Measurements from ENCODE around the gene DAPK2. TPM values are rescaled to one million over a fixed set of nuclear protein-coding genes. Genes with fewer than 3 reads are reported as not detected.
A peak's percentile ranks its signal among the peaks of the same experiment; 100 is the strongest.

Gene DAPK2
- total RNA-seq, 2 experiments from 2014 or later: 0.29 to 0.60 TPM

DNA sequence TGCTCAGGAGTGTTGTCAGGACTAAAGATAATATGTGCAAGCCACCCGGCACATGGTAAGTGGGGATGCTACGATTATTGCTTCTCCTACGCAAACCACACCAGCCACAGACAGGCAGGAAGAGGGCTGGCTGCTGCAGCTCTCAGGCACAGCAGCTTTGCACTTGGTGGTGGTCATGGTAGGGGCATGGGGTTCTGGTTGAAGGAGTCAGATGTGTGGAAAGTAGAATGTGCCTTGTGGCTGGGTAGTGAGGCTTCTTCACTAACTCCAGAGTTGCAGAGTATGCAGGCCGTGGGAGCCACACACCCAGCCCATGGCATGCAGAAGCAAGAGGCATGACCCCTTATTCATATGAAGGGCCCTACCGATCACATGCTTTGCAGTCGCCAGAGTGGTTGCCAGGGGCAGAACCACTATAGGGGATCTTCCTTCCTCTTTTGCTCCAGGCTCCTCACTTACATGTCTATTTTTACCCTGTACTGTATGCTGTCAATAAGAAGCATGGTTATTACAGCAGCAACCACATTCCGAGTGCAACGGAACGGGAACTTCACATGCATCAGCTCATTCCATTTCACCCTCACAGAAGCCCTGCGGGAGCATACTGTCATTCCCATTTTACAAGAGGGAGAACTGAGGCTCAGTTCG lies 153.4 kb downstream of the DAPK2 start:
- no peaks in the 10 kb centered on the region for H3K9me3 Mint-ChIP-seq
- peak overlapping the region; percentile 11 for H3K27ac Mint-ChIP-seq

DNA sequence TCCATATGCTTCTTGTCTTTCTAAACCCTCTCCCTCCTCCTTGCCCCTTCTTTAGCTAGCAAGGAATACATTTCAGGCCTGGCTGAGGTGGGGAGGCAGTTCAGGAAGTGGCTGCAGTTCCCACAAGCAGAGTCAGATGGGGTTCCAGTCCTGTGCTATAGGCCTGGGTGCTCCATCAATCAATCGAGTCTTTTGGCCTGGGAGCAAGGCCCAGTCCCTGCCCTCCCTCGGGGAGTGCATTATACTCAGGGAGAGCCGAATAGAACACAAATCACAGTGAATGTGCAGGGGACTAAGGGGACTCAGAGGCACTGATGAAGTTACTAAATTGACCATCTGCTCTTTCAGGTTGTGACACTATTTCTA lies 154.5 kb downstream of the DAPK2 start:
- H3K4me1 Mint-ChIP-seq: peaks cover 60% of the 10 kb centered on the region
- no peak overlapping the region for H3K27ac Mint-ChIP-seq
- no peak for DNase-seq
- no peak overlapping the region for H3K4me3 Mint-ChIP-seq
- no peaks in the 10 kb centered on the region for H3K9me3 Mint-ChIP-seq
- H3K27me3 Mint-ChIP-seq: no peaks in the 10 kb centered on the region
- no peaks in the 10 kb centered on the region for H3K36me3 Mint-ChIP-seq

More for the DNA sequence above, 153.4 kb downstream of the DAPK2 start:
- no peaks in the 10 kb centered on the region for H3K36me3 Mint-ChIP-seq
- peak overlapping the region; percentile 5 for H3K4me3 Mint-ChIP-seq
- peak; percentile 82 for DNase-seq
- H3K4me1 Mint-ChIP-seq: peaks cover 71% of the 10 kb centered on the region
- no peaks in the 10 kb centered on the region for H3K27me3 Mint-ChIP-seq

DNA sequence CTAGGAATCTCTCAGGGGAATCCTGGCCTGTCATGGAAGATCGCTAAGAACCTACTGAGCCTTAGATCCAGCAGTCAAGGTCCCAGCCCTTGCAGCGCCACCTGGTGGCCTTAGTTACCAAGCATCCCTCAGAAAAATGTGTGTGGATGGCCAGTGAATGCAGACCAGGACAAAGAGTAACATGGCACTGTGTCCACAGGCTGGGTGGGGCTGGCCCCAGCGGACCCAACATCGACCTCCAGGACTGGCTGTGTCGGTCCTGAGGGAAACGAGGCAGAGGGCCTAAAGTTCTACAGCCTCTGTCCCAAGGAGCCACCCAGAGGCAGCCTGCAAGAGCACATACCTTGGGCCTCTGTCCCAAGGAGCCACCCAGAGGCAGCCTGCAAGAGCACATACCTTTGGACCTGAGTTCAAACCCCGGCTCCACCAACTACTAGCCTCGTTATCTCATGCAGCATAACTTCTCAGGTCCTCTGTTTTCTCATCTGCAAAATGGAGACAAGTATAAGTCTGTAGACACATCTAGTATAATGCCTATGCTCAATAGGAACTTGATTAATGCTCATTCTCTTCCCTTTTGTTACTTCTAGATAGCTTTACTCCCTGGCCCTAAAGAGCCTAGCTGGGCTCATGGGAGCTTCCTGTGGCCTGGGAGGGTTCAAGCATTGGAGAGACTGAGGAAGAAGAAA lies 155.1 kb downstream of the DAPK2 start:
- no peaks in the 10 kb centered on the region for H3K9me3 Mint-ChIP-seq
- no peaks in the 10 kb centered on the region for H3K36me3 Mint-ChIP-seq
- no peak overlapping the region for H3K4me3 Mint-ChIP-seq
- H3K27me3 Mint-ChIP-seq: no peaks in the 10 kb centered on the region
- no peak overlapping the region for H3K27ac Mint-ChIP-seq
- H3K4me1 Mint-ChIP-seq: peaks cover 55% of the 10 kb centered on the region
- peak; percentile 69 for DNase-seq

DNA sequence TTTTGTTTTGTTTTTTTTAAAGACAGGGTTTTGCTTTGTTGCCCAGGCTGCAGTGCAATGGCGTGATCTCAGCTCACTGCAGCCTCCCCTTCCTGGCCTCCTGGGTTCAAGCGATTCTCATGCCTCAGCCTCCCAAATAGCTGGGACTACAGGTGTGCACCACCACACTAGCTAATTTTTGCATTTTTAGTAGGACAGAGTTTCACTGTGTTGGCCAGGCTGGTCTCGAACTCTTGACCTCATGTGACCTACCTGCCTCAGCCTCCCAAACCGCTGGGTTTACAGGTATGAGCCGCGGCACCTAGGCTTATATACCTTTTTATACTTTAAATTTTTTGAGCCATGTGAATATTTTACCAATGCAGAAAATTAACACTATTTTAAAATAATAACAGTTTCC lies 155.7 kb downstream of the DAPK2 start:
- Mint-ChIP-seq H3K4me3 (no peak overlapping the region), H3K9me3 (no peaks in the 10 kb centered on the region), H3K27me3 (no peaks in the 10 kb centered on the region), H3K27ac (no peak overlapping the region), H3K36me3 (no peaks in the 10 kb centered on the region), H3K4me1 (peaks cover 49% of the 10 kb centered on the region)
- DNase-seq: no peak

DNA sequence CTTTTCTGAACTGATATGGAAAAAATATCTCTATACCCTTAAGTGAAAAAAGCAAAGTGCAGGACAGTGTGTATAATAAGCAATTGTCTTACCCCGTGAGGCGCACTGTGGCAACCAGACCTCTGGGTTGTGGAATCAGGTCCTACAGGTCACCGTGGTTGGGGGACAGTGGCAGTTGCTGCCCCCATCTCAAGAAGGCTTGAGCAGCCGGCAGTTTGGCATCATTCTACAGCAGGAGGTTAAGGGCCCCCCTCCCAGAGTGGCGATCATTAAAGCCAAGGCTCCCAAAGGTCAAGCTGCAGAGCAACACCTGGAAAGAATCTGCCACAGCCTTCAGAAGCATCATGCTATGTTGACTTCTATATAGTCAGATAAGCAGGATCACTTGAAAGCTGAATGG lies 156.5 kb downstream of the DAPK2 start:
- no peak overlapping the region for H3K27ac Mint-ChIP-seq
- H3K4me1 Mint-ChIP-seq: peaks cover 42% of the 10 kb centered on the region
- no peak for DNase-seq
- H3K27me3 Mint-ChIP-seq: no peaks in the 10 kb centered on the region
- no peak overlapping the region for H3K4me3 Mint-ChIP-seq
- H3K9me3 Mint-ChIP-seq: no peaks in the 10 kb centered on the region
- no peaks in the 10 kb centered on the region for H3K36me3 Mint-ChIP-seq

DNA sequence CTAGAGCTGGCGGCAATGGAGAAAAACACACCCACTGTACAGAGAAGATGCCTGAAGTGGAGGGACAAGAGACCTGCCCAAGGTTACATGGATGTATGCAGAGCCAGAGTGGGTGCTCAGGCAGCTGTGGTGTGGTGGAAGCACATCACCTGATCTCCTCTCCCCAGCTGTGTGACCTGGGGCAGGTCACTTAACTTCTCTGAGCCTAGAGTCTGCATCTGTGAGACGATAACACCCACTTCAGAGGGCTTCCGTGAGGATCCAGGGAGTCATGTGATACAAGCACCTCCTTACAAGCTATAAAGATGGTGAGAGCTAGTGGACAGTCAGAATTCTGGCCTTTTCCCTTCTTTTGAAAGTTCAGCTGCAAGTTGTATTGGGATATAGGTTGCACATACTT lies 157.5 kb downstream of the DAPK2 start:
- no peak overlapping the region for H3K4me3 Mint-ChIP-seq
- DNase-seq: no peak
- no peak overlapping the region for H3K27ac Mint-ChIP-seq
- H3K27me3 Mint-ChIP-seq: no peaks in the 10 kb centered on the region
- no peaks in the 10 kb centered on the region for H3K9me3 Mint-ChIP-seq
- no peaks in the 10 kb centered on the region for H3K36me3 Mint-ChIP-seq
- peaks cover 39% of the 10 kb centered on the region for H3K4me1 Mint-ChIP-seq

DNA sequence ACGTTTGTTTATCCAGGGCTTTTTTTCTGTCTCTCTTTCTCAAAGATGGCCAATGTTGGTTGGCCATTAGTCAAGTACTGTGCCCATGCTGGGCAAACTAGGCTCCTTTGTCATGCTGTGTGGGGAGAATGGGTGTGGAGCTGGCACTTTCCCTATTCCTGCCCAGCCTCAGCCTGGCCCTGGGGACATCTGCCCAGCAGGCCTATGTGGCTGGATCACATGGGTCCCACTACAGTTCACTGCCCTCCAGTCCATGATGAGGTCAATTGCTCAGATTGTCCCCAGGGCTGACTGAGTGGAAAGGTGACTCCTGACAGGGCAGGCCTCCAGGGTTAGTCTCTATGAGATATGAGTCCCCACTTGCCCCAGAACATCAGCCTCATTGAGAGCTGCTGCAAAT lies 158.1 kb downstream of the DAPK2 start:
- no peak overlapping the region for H3K4me3 Mint-ChIP-seq
- no peaks in the 10 kb centered on the region for H3K27me3 Mint-ChIP-seq
- no peak for DNase-seq
- no peaks in the 10 kb centered on the region for H3K9me3 Mint-ChIP-seq
- H3K27ac Mint-ChIP-seq: no peak overlapping the region
- no peaks in the 10 kb centered on the region for H3K36me3 Mint-ChIP-seq
- H3K4me1 Mint-ChIP-seq: peaks cover 32% of the 10 kb centered on the region

DNA sequence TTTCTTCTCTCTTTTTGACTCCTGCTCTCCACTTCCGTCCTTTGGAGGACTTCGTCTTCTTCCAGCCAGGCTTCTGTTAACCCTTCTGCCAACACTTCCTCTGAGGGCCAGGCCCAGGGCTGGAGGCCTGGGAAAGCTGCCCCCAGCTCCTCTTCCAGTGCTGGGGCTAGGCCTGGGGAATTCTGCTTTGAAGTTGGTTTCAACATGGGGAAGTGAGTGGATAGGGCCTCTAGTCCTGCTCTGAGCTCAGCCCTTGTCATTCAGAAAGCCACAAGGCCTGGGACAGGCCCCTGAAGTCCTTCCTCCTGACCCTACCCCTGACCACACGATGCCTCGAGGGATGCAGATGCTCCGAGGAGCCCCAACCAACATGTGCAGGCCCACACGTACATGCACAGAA lies 158.7 kb downstream of the DAPK2 start:
- H3K4me3 Mint-ChIP-seq: no peak overlapping the region
- no peak overlapping the region for H3K27ac Mint-ChIP-seq
- no peaks in the 10 kb centered on the region for H3K27me3 Mint-ChIP-seq
- no peaks in the 10 kb centered on the region for H3K9me3 Mint-ChIP-seq
- DNase-seq: no peak
- no peaks in the 10 kb centered on the region for H3K36me3 Mint-ChIP-seq
- H3K4me1 Mint-ChIP-seq: peaks cover 27% of the 10 kb centered on the region

DNA sequence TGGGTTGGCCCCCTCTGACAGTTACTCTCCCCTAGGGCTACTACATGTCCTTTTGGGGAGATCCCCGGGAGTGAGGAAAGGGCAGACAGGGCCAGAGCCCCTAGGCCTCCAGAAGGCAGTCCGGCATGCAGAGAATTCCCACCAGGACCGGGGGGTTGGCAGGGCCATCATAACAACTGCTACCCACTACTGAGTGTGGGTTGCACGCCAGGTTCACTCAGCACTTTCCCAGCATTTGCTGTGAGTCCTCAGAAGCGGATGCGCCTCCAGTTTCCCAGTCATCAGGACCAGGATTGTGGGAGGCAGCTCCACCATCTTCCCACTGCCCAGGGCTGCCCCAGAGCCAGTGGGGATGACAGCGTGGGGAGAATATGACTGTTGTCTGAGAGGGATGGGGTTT lies 161.3 kb downstream of the DAPK2 start:
- no peak for DNase-seq
- Mint-ChIP-seq H3K4me3 (no peak overlapping the region), H3K27me3 (no peaks in the 10 kb centered on the region), H3K4me1 (peaks cover 13% of the 10 kb centered on the region), H3K36me3 (no peaks in the 10 kb centered on the region), H3K9me3 (no peaks in the 10 kb centered on the region), H3K27ac (no peak overlapping the region)

DNA sequence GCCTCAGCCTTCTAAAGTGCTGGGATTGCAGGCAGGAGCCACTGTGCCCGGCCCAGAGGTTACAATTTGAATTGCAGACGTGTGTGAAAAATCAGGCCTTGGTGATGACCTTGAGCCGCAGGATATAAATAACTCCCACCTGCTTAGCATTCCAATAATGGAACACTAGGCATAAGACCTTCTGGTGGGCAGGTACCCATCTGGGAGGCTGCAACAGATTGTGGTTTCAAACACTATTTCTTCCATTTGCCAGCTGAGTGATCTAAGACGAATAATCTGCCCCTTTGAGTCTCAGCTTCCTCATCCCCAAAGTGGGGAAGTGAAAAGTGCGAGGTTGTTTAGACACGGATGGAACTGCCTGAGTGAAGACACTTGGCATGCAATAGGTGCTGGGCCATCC lies 164.9 kb downstream of the DAPK2 start:
- Mint-ChIP-seq H3K4me3 (no peak overlapping the region), H3K4me1 (peaks cover 5% of the 10 kb centered on the region), H3K27ac (no peak overlapping the region), H3K27me3 (no peaks in the 10 kb centered on the region), H3K36me3 (no peaks in the 10 kb centered on the region), H3K9me3 (no peaks in the 10 kb centered on the region)
- no peak for DNase-seq

DNA sequence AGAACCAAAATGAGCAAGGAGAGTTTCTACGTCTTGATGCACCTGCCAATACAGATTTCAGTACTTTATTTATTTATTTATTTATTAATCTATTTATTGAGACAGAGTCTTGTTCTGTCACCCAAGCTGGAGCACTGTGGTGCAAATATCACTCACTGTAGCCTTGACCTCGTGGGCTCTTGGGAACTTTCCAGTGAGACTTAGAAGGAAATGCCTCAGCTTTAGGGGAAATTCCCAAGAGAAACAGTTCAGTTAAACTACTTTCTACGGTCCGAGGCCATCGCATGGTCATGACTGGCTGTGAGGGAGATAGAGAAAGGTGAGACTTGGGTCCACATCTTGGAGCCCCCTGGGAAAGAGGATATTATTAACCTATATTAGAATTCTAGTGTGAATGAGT lies 165.5 kb downstream of the DAPK2 start:
- Mint-ChIP-seq H3K4me3 (no peak overlapping the region), H3K27ac (no peak overlapping the region)
- no peak for DNase-seq

DNA sequence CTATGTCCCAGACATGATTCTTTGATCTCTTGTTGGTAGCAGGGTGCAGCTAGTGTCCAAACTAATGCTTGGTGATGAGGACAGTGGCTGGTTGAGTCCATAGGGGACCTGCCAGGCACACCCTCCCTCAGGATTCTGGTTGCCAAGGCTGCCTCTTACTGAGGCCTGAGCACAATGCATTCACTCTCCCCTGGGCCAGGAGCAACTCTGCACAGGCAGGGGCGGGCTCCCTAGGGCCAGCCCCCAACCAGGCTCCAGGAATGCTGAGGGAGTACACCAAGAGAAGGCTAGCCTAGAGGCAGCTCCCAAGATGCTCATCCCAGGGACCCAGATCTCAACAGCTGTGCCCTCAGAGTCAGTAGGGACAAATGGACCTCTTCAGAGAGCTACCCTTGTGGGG lies 166.3 kb downstream of the DAPK2 start:
- Mint-ChIP-seq H3K36me3 (no peaks in the 10 kb centered on the region), H3K27ac (no peak overlapping the region), H3K4me1 (peaks cover 7% of the 10 kb centered on the region), H3K9me3 (no peaks in the 10 kb centered on the region), H3K27me3 (no peaks in the 10 kb centered on the region), H3K4me3 (no peak overlapping the region)
- no peak for DNase-seq

More for the DNA sequence above, 165.5 kb downstream of the DAPK2 start:
- no peaks in the 10 kb centered on the region for H3K27me3 Mint-ChIP-seq
- H3K9me3 Mint-ChIP-seq: no peaks in the 10 kb centered on the region
- H3K4me1 Mint-ChIP-seq: peaks cover 7% of the 10 kb centered on the region
- no peaks in the 10 kb centered on the region for H3K36me3 Mint-ChIP-seq

DNA sequence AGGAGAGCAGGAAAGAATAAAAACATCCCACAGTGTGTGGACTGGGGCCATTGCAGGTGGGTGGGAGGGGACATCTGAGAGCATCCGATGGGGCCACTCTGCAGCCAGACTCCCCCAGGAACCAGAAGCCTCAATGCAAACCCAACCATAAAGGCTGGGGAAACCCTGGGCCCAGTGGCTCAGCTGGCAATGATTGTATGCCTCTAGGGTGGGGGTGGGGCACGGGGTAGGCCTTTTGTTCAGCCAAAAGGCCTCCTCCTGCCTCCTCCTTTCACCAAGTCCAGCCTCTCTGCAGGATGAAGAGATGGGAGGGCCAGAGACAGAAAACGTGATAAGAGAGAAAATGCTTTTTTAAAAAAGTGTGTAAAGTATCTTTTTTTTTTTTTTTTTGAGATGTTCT lies 167.1 kb downstream of the DAPK2 start:
- DNase-seq: no peak
- peaks cover 7% of the 10 kb centered on the region for H3K4me1 Mint-ChIP-seq
- H3K9me3 Mint-ChIP-seq: no peaks in the 10 kb centered on the region
- no peaks in the 10 kb centered on the region for H3K36me3 Mint-ChIP-seq
- H3K27ac Mint-ChIP-seq: no peak overlapping the region
- no peaks in the 10 kb centered on the region for H3K27me3 Mint-ChIP-seq
- H3K4me3 Mint-ChIP-seq: no peak overlapping the region

DNA sequence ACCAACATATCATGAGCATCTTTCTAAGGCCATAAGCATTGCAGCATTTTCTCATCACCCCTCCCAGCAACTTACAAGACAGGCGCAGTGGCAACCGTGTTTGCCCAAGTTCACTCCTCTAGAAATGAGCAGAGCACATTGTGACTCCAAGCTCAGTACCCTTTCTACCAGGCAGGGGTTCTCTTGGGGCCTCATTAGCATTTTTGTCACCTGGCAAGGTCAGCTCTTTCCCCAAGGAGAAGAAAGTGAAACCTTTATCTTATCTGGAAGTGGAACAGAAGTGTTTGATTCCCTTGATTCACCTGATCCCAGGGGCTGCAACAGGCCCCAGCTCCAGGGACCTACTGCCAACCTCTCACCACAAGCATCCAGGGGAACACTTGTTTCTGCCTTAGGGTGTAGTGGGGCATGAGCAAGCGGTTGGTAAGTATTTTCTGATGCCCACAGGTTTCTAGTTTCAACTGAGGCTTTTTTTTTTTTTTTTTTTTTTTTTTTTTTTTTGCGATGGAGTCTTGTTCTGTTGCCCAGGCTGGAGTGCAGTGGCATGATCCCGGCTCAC lies 168.5 kb downstream of the DAPK2 start:
- no peak overlapping the region for H3K27ac Mint-ChIP-seq
- no peak overlapping the region for H3K4me3 Mint-ChIP-seq
- H3K9me3 Mint-ChIP-seq: peaks cover 3% of the 10 kb centered on the region

DNA sequence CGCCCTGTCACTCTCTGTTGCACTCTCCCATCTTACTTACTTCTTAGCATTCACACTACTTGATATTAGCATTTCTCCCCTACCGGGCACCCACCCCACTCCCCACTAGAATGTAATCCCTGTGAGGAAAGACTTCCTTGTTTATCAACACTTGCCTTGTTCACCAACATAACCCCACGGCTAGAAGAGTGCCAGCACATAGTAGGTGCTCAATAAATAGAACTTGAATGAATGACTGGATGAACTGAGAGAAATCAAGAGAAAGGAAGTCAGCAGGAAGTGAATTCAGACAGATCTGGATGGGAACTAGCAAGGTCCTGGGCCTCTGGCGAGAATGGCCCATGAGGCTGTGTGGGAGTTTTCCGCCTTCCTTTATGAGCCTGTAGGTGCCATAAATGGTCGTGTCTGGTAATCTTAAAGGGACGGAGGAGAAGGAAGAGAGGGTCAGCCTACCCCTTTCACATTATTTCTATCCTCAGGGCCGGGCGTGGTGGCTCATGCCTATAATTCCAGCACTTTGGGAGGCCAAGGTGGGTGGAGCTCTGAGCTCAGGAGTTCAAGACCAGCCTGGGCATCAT lies 170.1 kb downstream of the DAPK2 start:
- H3K27me3 Mint-ChIP-seq: no peaks in the 10 kb centered on the region
- H3K4me1 Mint-ChIP-seq: peaks cover 7% of the 10 kb centered on the region
- peaks cover 4% of the 10 kb centered on the region for H3K9me3 Mint-ChIP-seq
- H3K36me3 Mint-ChIP-seq: peaks cover 3% of the 10 kb centered on the region
- no peak for DNase-seq
- H3K4me3 Mint-ChIP-seq: no peak overlapping the region
- H3K27ac Mint-ChIP-seq: no peak overlapping the region

More for the DNA sequence above, 168.5 kb downstream of the DAPK2 start:
- Mint-ChIP-seq H3K36me3 (peaks cover 3% of the 10 kb centered on the region), H3K4me1 (peaks cover 7% of the 10 kb centered on the region), H3K27me3 (no peaks in the 10 kb centered on the region)
- DNase-seq: no peak
